ENCODE results near the gene FHIT.

Gene FHIT

DNA sequence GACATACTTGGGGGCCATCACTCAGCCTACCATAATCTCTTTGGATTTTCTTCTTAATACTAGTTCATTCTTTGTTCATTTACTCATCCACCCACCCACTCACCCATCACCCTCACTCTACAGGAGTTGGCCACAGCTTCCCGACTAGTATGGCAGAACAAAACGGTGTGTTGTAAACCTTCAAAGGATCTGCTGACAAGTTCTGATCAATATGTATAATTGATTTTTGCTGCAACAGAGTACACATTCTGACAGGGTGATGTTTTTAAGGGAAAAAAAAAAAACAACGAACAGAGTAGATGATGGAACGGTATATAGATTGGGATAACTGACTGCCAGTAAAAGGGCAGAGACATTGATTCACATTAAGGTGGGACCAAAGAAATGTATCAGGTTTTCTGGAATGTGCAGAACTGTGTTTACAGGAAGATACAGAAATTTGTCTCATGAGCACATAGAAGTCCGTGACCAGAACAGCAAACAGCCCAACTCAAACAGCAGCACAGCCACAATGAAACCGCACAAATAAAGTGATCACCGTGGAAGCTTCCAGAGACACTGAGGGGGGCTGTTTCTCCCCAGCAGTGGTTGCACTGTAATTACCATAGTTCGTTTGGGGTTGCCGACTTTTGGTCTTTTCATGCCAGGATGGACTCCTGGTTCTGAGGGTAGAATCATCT, 931.9 kb downstream of the FHIT start:
- DNase-seq, result no peak

DNA sequence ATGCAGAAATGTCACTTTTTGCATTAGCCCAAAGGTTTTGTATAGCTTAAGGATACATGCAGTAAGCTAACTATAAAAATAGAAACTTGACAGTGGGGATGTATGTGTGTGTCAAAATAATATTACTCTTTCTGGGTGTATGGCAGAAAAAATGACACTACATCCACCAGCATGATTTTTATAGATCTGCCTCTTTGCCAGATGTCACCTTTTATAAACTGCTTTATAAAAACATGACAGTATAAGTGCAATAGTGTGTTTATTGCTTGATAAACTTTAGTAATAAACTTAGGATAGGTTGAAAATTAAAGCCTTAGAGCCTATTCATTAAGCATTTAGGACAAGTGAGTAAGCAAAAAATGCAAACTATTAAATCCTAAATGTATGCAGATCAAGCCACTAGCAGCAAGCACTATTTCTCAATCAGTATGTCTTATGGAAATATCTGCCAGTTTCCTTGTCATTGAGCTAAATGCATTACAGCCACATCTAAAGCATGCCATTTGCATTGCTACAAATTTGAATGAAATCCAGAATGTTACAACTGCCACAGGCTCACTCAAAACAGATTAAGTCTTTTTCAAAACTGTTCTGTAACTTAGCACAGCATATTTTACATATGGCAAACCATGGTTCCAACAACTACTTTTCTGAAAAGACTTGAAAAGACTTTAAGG, 935.0 kb downstream of the FHIT start:
- no peak for DNase-seq

DNA sequence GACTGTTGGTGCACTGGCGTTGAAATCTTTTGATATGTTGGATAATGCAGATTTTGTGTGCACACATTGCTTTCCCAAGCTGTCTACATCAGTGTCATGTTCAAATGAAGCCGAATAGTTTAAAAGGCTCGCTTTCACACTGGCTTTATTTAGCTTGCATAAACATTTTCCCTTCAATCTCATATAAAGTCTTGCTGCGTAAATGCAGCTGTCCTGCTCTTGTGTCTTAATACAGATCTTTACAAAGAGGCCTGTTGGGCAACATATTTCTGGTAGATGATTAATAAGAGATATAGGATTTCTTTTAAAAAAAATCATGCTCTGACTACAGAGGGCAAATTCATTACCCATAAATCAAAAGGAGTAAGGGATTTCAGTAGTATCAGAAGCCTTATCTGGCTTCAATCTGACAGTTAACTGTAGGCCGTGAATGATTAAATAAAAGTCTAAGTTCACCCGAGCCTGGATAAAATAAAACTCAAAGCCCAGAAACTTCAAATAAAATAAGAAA, 937.2 kb downstream of the FHIT start:
- no peak for DNase-seq

DNA sequence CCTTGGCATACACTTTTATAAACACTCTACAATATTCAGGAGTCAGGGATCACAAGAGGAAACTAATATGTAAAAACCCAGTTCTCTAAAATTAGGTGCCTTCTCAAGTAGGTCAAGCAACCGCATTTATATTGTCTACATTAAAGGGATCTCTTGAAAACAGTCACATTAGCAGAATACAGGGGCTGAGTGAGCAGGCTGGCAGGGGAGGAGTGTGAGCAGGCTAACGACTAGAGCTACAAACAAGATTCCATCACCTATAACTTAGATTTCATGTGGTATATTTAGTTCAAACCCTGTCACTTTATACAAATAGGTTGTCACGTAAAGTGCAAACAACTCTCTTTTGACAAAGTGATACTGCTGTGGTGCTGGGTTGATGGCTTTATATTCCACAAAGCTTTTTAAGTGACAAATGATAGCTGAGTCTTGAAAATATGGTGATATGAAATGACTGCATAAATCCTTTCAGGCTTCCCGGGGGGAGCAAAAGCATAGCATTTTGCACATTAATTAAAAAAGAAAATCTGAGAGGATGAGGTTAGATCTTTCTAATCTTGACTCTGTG, 937.9 kb downstream of the FHIT start:
- DNase-seq, result no peak

DNA sequence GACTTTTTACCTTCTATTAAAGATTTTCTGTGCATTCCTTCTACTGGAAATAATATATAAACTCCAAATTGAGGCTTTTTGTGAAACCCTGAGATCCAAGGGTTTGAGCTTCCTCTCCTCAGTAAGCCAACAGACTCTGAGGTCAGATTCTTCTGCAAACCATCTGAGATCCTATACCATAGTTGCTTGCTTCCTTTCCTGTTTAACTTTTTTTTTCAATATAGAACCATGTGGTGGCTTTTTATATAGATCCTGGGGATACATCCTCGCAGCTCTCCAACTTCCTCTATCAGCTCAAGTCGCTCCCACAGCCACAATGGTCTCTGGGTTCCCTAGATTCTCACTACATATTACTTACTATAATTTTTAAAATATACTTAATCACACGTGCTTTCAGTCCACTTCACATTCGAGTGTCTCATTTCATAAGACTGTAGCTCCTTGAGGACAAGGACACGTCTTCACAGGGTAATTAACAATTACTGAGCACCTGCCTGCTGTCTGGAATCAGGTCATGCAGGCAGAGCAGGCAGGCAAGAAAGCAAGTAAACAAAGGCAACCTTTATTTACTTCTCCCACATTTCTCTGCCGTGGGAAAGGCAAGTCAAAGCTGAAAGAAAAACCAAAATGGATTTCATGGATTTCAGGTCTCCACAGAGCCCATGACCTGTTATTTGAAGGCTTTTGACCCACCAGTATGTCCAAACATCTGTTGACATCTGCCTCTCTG, 941.5 kb downstream of the FHIT start:
- DNase-seq, result no peak

DNA sequence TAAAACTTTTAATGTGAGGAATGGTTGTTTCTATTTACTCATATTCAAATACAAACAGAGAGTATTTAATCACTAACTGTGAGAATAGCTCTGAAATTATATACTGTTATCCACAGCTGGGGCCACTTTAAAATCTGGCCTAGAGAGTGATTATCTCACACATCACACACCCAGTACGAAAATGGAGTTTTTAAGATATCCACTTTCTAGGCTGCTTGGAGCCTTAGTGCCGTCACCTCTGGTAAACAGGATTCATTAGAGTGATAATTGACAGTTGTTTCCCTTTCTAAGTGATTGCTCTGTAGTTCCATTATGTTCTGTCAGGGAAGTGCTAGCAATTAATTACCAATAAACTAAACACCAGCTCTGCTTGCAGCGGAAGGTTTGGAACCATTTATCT, 942.4 kb downstream of the FHIT start:
- DNase-seq, result no peak

DNA sequence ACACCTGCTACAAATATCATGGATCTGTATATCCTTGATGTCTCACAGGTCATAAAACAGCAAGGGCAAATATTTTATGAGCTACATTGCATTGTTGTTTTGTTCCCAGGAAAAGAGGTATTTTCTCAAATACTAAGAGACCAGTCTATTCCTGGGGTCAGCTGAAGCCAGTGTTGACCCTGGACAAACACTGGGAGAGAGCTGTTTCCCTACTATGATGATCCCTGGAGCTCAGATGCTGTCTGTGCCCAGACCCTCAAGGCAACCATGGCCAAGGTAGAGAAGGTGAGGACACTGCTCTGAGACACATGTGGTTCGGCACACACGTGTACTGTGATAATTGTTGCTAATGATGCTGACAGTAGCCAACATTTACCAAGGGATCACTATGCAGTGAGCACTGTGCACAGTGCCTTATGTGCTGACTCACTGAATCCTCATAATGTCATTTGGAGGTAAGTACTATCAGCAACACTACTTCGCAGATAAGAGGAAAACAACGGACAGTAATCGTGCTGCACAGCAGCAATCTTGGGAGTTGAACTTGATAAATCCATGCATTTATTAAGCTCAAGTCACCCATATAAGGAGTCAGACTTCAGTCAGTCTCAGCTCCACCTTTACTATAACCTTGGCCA, 943.6 kb downstream of the FHIT start:
- DNase-seq, result no peak

DNA sequence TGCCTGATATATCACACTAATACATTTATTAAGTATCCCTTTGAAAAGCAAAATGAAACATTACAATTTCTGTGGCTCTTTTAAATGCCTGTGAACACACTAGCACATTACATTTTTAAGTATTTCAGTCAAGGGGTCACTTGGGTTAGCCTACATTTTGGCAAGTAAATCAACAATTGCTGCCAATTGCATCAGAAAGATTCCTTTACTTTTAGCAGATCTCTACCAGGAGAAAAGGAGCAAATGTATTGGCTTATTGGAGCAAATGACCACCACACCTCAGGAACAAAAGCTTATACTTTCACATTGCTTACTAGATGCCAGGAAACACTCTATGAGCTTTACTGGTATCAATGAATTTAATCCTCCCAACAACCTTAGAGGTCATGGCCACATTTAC, 947.1 kb downstream of the FHIT start:
- DNase-seq, result no peak

DNA sequence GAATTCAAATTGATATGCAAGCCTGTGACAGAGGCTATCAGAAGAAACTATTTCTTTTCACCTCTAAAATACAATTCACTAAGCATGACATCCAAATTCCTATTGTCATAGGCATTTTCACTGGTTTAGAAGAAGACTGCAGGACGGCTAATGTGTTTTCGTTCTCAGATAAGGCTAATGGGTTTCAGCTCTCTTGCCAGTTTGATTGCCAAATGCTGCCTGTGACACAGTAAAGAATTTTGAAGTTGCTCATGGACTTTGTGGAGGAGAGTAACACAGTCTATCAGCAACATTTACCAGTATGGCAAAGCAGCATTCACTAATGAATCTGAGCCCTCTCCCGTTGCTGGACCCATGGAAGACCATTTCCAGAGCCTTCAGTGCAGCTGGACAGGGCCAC, 948.1 kb downstream of the FHIT start:
- no peak for DNase-seq

DNA sequence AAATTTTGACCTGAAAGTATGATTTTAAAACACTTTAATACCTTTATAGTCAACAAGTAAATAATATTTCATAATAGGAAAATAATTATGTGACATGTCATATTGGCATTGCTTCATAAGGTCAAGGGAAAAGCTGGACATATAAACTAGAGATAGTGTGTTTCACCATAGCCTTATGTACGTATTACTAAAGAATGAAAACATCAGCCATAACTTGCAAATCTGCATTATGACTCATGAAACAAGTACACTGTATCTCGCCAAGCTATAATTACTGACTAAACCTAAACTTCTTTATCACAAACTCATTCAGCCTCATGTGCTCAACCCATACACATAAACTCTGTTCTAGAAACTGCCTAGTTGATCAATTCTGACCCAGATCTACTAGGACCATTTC, 950.1 kb downstream of the FHIT start:
- no peak for DNase-seq

DNA sequence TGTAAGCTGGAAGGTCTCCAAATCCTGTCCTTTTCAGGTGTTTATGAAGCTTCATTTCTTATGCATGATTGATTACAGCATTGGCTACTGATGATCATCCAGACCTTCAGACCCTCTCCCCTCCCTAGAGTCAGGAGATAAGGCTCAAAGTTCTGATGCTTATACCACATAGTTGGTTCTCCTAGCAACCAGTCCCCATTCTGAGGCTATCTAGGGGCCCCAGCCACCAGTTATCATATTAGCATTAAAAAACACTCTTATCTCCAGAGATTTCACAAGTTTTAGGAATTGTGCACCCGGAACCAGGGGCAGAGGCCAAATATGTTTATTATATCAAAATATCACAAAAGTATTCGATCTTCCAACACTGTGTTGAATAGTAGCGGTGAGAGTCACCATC, 953.1 kb downstream of the FHIT start:
- no peak for DNase-seq

DNA sequence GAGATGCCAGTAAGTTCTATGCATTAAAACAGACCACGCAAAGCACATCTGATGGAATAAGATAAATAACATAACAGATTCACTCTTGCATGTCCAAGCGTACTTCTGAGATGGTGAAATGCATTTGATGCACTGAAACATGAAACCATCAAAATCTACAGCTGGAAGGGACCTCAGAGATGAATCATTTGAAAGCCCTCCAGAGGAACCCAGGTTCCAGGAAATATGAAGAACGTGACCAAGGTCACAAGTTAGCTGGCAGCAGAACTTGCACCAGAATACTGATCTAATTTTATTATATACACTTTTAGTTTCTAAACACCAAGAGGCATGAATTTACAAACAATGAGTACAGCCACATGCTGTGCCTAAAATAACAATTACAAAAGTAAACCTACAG, 957.1 kb downstream of the FHIT start:
- no peak for DNase-seq

DNA sequence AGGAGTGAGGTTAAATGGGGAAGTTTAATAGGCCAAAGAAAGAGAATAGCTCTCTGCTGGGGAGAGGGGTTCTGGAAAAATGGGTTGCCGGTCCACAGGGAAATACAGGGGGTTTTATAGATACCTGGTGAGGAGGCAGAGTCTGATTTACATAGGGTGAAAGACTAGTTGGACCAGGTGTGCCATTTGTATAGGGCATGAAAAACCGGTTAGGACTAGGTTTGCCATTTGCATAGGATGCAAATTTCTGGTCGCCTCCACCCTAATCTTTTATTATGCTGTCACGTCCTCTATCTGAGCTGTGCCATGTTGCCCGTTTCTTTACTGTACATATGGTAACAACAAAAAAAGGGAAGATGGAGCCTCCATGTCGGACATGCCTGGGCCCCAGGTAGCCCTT, 960.1 kb downstream of the FHIT start:
- no peak for DNase-seq

DNA sequence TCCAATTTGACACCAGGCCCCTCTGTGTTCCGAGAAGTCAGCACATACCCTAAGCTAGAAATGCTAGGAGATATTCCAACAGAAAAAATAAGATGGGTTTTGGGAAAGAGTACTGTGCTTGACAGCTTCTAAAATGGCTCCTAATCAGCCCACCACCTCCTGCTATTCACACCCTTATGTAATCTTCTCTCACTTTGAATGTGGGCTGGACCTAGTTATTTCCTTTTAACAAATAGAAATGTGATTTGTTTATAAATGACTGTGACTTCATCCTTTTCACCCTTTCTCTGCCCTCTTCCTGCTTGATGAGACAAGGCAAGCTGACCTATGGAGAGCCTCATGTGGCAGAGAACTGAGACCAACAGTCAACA, 961.1 kb downstream of the FHIT start:
- no peak for DNase-seq

DNA sequence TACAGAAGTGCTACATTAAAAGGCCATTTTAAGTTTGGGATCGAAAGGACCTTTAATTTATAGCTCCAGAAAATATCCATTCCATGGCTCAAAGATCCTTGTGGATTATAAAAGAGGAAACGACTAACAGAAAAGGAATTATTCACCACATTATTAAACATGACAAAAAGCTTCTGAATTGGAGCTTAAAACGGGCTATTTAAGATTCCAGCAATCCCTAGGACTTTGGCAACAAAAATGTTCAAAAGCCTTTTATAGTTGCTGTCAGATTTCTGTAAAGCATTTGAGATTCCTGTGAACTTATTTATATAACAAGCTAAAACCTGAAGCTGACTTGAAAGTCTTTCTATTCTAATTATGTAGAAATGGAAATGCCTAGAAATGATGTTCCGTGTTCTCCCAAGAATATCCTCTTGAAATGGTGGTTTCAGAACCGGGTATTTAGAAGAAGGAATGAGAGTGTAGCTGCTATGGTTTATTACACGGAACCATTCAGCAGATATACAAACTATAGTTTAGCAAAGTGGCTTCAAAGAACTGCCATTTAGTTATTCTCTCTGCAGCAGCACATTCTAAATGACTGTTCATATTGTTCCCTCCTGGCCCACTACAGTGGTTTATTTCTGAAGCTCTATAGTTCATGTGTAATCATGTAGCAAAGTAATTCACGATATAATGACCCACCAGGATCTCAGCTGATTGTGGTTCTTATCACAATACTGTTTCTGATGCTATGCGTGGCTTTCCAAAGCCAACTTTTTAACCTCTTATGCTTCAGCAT, 961.7 kb downstream of the FHIT start:
- no peak for DNase-seq

DNA sequence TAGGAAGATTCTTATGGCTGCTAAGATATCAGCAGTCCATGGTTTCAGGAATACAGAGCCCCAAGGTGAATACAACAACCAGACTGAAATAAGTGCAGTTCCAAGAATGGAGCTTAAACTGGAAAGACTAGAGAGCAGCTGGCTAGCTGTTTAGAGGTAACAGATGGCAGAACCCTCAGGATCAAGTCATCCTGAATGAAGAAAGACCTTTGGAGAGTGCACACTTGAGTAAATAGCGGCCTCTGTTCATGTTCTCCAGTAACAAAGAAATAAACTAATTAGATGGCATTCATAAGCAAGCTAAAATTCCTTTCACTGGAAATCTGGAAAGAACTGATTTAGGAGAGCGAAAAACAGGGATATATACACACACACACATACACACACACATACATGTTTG, 968.4 kb downstream of the FHIT start:
- DNase-seq, result peak in 1 of 14 donors; percentile 12

DNA sequence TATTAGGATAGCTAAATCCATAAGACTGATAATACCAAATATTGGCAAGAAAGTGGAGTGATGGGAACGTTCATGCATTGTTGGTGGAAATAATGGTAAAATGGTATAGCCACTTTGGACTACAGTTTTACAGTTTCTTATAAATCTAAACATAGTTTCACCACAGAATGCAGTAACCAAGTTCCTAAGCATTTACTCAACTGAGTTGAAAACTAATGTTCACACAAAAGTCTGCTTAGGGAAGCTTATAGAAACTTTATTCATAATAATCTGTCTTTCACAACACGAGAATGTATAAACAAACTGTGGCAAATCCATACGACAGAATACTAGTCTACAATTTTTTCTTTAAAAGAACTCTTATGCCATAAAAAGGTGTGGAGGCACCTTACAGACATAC, 969.3 kb downstream of the FHIT start:
- no peak for DNase-seq

DNA sequence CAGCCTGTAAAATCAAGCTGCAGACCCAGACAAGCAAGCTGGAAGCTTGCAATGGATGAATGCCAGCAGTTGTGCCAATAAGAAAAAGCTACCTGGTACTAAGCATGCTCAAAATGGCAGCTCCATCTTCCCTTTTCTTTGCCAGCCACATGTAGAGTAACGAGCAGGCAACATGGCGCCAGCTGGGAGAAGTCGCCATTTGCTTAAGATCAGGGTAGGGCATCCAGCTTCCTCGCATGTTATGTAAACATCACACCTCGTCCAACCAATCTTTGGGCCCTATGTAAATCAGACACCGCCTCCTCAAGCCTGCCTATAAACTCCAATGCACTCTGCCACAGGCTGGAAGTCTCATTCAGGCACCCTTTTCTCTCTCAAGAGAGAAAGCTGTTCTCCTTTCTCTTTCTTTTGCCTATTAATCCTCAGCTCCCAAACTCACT, 973.9 kb downstream of the FHIT start:
- DNase-seq, result peak in 1 of 14 donors; percentile 9

DNA sequence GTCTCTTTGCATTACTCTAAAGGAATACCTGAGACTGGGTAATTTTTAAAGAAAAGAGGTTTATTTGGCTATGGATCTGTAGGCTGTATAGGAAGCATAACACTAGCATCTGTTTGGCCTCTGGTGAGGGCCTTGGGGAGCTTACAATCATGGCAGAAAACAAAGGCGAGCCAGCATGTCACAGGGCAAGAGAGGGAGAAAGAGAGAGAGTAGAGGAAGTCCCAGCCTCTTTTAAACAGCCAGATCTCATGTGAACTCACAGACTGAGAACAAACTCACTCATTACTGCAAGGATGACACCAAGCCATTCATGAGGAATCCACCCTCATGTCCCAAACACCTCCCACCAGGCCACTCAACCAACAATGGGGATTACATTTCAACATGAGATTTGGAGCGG, 974.6 kb downstream of the FHIT start:
- DNase-seq, result no peak

DNA sequence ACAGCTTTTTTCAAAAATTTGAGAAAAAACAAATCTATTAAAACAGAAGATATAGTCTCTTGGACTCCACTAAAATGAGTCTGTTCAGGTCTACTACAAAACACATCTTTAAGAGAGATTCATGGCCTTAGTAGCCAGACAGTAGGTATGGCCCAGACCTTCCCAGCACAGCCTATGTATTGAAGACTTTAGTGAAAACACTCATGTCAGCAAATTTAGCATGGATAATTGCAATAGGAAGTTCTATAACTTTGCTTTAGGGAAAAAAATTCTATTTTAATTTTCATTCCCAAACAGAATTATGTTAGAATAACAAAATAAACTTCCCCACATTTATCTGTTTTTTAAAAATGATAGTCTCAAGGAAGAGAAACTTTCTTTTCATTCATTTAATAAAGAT, 976.6 kb downstream of the FHIT start:
- DNase-seq, result no peak

DNA sequence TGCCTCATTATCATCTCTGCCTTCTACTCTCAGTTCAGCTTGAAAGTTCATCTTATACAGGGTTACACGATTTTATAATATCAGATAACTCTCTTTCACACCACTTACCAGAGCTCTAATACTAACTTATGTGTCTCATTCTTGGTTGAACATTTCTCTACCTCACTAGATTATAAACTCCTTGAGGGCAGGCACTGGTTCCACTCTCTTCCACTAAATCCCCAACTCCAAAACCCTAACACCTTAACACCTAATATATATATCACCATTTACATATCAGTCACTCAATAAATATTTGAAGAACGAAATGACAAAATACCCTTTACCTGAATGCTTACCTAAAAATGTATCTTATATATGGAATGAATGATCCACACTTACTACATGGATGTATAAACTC, 977.2 kb downstream of the FHIT start:
- no peak for DNase-seq

DNA sequence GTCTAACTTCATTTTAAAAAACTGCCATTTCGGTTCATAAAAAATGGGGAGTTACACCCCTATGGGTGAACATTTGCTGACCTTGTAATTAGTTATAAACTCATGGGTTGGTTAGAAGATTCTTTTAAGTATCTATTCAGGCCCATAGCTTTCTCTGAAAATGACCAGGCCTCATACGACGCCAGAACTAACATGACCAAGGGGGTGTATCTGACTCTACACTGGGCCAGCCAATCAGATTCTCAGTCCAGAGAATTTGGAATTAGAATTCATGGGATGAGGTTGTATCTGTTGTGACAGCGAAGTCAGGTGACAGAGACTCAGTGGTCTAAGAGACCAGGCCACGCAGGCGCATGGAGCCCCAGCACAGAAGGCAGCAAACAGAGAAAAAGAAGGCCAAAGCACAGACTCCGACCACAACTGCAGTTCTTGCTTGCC, 981.4 kb downstream of the FHIT start:
- no peak for DNase-seq

Measured in C1 segment of cervical spinal cord (tissue), 14 donors.